Testis (tissue), 3 donors: ENCODE measurements around the gene HMCN2. TPM values are rescaled to one million over a fixed set of nuclear protein-coding genes. Genes with fewer than 3 reads are reported as not detected.

Experiments
- DNase-seq: peaks from one replicate; pipeline ENCODE4 v3.0.0-alpha.2; 2019
- H3K27ac ChIP-seq, 2 donors: fragments of 200-600 bp; sonication (generic); one replicate each; pipeline ENCODE4 v1.5.1; 2019
- H3K27me3 ChIP-seq: fragments of 200-600 bp; sonication (generic); one replicate; pipeline ENCODE4 v1.5.1; 2019
- H3K36me3 ChIP-seq: fragments of 200-600 bp; sonication (generic); one replicate; pipeline ENCODE4 v1.5.1; 2017; ENCODE audit warnings: low read depth; ENCODE audit errors: missing control alignments
- H3K4me1 ChIP-seq: fragments of 200-600 bp; sonication (generic); one replicate; pipeline ENCODE4 v1.5.1; 2019
- H3K4me3 ChIP-seq, 2 donors: fragments of 200-600 bp; sonication (generic); one replicate each; pipeline ENCODE4 v1.5.1; 2017 to 2019
- H3K9me3 ChIP-seq: fragments of 200-600 bp; sonication (generic); one replicate; pipeline ENCODE4 v1.5.1; 2017
- POLR2A ChIP-seq: fragments of 450-650 bp; IDR thresholded peaks from one replicate; pipeline ENCODE4 v1.6.1; 2017; ENCODE audit warnings: antibody characterized with exemption, mild to moderate bottlenecking, moderate library complexity
- WGBS, 2 donors: methylation state at CpG; one replicate each; pipeline ENCODE4 v1.1.5; 2018; 5-methylcytosine and 5-hydroxymethylcytosine counted together
- intact Hi-C: fragments of 100-400 bp; cut with DNase I; formaldehyde crosslinking; loops from one replicate; pipeline ENCODE4 v1.15.1; 2023; ENCODE audit warnings: low total_unique reads
- polyA plus RNA-seq: library from polyadenylated mRNA; stranded (reverse); fragments of 350-450 nt; fragmentation: Illumina TruSeq; extraction: RNeasy Lipid Tissue Mini Kit (QIAGEN cat#74804); gene quantifications from one replicate; pipeline ENCODE4 v1.2.3, GENCODE V29; 2014; ENCODE audit warnings: low read depth, low replicate concordance; ENCODE audit not compliant: insufficient read depth
- total RNA-seq, 2 donors: library from RNA; depleted of rRNA; stranded (reverse); fragments of >200 nt; gene quantifications; one replicate each; pipeline ENCODE4 v1.2.3, GENCODE V29; 2016
- TF ChIP-seq, protein P1 (sequence below), 3 experiments: fragments of 450-650 bp in 2 of 3; fragments of 200-600 bp in 1 of 3; sonication (generic) in 1 of 3; IDR thresholded peaks; one replicate each; pipeline ENCODE4 v1.5.1; 2016 to 2019; ENCODE audit warnings: antibody characterized with exemption in 3 of 3, mild to moderate bottlenecking in 2 of 3, moderate library complexity in 1 of 3

The HMCN2 gene
- total and polyA plus RNA-seq, 3 donors from 2014 or later: 10.2 to 17.7 (median 15.5) TPM

DNA sequence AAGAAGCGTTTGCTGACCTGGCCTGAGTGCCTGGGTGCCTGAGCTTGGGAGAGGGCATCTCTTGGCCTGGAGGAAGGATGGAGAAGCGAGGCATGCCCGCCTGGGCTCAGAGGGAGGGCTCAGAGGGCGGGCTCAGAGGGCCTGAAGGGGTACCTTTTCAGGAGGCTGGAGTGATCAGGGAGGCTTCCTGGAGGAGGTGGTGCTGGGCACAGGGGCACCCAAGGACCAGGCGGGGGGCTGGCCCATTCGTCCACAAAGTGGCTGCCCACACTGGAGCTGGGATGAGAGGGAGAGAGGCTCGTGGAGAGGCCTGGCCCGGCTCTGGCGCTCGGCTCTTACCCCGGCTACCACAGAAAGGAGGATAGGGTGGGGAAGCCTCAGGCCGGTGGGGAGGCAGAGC lies 212.0 kb downstream of the HMCN2 start:
- Histone ChIP-seq H3K4me1 (no peaks in the 10 kb centered on the region), H3K27me3 (no peaks in the 10 kb centered on the region), H3K9me3 (no peaks in the 10 kb centered on the region), H3K4me3 (no peak overlapping the region), H3K27ac (no peak overlapping the region), H3K36me3 (no peaks in the 10 kb centered on the region)
- TF ChIP-seq, protein P1, sequence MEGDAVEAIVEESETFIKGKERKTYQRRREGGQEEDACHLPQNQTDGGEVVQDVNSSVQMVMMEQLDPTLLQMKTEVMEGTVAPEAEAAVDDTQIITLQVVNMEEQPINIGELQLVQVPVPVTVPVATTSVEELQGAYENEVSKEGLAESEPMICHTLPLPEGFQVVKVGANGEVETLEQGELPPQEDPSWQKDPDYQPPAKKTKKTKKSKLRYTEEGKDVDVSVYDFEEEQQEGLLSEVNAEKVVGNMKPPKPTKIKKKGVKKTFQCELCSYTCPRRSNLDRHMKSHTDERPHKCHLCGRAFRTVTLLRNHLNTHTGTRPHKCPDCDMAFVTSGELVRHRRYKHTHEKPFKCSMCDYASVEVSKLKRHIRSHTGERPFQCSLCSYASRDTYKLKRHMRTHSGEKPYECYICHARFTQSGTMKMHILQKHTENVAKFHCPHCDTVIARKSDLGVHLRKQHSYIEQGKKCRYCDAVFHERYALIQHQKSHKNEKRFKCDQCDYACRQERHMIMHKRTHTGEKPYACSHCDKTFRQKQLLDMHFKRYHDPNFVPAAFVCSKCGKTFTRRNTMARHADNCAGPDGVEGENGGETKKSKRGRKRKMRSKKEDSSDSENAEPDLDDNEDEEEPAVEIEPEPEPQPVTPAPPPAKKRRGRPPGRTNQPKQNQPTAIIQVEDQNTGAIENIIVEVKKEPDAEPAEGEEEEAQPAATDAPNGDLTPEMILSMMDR (IDR thresholded peaks at IDR 0.05): no peak
- TF ChIP-seq POLR2A: no peak
- 86 to 94% methylated on average over 7 to 12 of the region's 12 CpGs for WGBS, 2 donors
- intact Hi-C loops: no loop called here
- DNase-seq: no peak

DNA sequence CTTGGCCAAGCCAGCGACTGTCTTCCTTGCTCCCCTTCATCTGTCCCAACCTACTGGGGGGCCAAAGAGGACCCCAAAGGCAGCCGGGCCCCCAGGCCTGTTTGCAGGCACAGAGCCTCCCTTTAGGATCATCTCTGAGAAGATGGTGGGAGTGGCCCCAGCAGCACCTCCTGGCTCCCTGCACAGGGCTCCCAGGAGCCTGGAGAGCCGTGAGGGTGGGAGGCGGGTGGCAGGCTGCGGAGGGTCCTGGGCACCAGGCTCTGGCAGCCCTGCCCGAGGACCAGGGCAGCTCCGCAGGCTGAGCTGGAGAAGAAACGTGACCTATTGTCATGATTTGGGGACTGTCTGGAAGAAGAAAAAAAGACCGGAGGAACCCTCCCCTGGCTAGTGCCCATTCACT lies 212.6 kb downstream of the HMCN2 start:
- H3K4me3 ChIP-seq: no peak overlapping the region
- H3K36me3 ChIP-seq: no peaks in the 10 kb centered on the region
- intact Hi-C loops: no loop called here

DNA sequence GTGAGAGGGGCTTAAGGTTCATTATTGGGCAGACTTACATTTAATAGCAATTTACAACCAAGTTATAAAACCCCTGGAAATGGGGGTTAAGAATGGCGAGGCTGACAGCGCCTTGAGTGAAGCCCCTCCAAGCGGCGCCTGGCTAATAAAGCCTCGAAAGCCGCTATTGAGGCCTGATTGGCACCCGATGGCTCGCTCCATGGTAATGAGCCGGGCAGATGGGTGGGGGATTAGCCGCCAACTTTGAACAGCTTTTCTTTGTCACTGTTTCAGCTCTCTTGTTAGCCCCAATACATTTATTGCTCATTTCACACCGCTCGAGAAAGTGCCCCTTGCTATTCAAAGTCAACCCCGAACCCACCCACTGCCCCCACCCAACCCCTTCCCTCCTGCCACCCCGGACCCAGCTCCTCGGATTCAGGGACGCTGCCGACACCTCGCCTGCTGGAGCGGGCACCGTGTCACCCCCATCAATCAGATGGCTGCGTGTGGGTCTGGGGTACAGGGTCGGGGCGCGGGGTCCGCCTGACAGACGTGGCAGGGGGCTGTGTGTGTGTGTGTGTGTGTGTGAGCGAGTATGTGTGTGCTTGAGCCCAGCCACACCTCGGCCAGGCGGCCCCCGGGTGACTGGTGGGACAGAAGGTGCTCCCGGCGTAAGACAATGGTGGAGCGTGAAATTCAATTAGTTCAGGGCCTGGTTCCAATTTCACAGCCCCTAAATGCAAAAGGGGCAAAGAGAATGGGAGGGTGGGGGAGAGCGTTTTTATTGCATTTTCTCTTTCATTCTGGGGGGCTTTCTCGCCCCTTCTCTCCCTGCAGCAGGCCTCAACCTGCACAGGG lies 213.4 kb downstream of the HMCN2 start:
- 89 to 90% methylated on average over 35 of the region's 35 CpGs for WGBS, 2 donors
- Histone ChIP-seq H3K36me3 (no peaks in the 10 kb centered on the region), H3K27ac (no peak overlapping the region), H3K27me3 (no peaks in the 10 kb centered on the region), H3K4me3 (no peak overlapping the region), H3K4me1 (no peaks in the 10 kb centered on the region), H3K9me3 (no peaks in the 10 kb centered on the region)
- intact Hi-C loops: no loop called here
- DNase-seq: no peak
- TF ChIP-seq, protein P1 (IDR thresholded peaks at IDR 0.05): no peak
- TF ChIP-seq POLR2A: no peak

More for the DNA sequence above, 212.6 kb downstream of the HMCN2 start:
- Histone ChIP-seq H3K9me3 (no peaks in the 10 kb centered on the region), H3K27ac (no peak overlapping the region), H3K27me3 (no peaks in the 10 kb centered on the region), H3K4me1 (no peaks in the 10 kb centered on the region)
- TF ChIP-seq POLR2A: no peak
- TF ChIP-seq, protein P1 (IDR thresholded peaks at IDR 0.05): no peak
- WGBS, 2 donors: 90 to 94% methylated on average over 8 to 9 of the region's 9 CpGs
- no peak for DNase-seq

DNA sequence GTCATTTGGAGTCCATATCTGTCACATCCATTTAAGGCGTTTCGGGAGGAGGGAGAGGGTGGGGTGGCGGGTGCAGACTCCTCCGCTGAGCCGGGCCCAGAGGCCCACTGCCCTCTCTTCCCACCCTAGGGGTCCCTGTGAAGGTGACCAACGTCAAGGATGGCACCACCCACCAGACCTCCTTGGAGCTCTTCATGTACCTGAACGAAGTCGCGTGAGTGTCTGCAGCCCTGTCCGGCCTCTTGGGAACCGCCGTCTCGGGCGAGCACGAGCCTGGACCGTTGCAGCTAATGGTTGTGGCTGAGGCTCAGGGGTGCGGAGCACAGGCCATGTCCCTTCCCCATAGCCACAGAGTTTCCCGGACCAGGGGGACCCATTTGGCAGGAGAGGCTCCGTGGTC lies 214.0 kb downstream of the HMCN2 start:
- no peaks in the 10 kb centered on the region for H3K36me3 ChIP-seq
- 94 to 95% methylated on average over 13 to 19 of the region's 19 CpGs for WGBS, 2 donors

More for the DNA sequence above, 214.0 kb downstream of the HMCN2 start:
- no peaks in the 10 kb centered on the region for H3K4me1 ChIP-seq
- intact Hi-C loops: no loop called here
- no peak for TF ChIP-seq POLR2A
- TF ChIP-seq, protein P1 (IDR thresholded peaks at IDR 0.05): no peak
- no peak overlapping the region for H3K27ac ChIP-seq
- no peak for DNase-seq
- H3K9me3 ChIP-seq: no peaks in the 10 kb centered on the region
- H3K4me3 ChIP-seq: no peak overlapping the region
- H3K27me3 ChIP-seq: no peaks in the 10 kb centered on the region
